Stimulated activated naive B cell treated with anti-CD40 and anti-IgM and Interleukin-4, amounts not matched to agents 10 μg/mL and 1 μg/mL and 100 μg/mL, for 72 hours (primary cell): ENCODE results near the gene HEXD.

Source experiments
- ATAC-seq, 2 donors: fragments of 150-1000 bp; cut with Tn5 transposase; replicated peaks; 2 replicates each; pipeline ENCODE4 v1.10.0; 2021; ENCODE audit warnings: moderate library complexity in 1 of 2
- DNase-seq: peaks from one replicate; pipeline ENCODE4 v3.0.0; 2021
- H3K27ac Mint-ChIP-seq: one replicate; pipeline ENCODE4 v1.8.0; 2022; ENCODE audit warnings: mild to moderate bottlenecking, mixed read lengths
- H3K27me3 Mint-ChIP-seq, 2 donors: one replicate each; pipeline ENCODE4 v1.8.0; 2022; ENCODE audit warnings: mixed read lengths in 2 of 2
- H3K36me3 Mint-ChIP-seq, 2 donors: one replicate each; pipeline ENCODE4 v1.8.0; 2022; ENCODE audit warnings: mixed read lengths in 2 of 2, mild to moderate bottlenecking in 1 of 2
- H3K4me1 Mint-ChIP-seq, 2 donors: one replicate each; pipeline ENCODE4 v1.8.0; 2022; ENCODE audit warnings: mixed read lengths in 2 of 2, mild to moderate bottlenecking in 1 of 2
- H3K4me3 Mint-ChIP-seq, 2 donors: one replicate each; pipeline ENCODE4 v1.8.0; 2022; ENCODE audit warnings: mild to moderate bottlenecking in 2 of 2, mixed read lengths in 2 of 2, moderate library complexity in 1 of 2
- H3K9me3 Mint-ChIP-seq, 2 donors: one replicate each; pipeline ENCODE4 v1.8.0; 2022; ENCODE audit warnings: mixed read lengths in 2 of 2, mild to moderate bottlenecking in 1 of 2

HEXD gene

DNA sequence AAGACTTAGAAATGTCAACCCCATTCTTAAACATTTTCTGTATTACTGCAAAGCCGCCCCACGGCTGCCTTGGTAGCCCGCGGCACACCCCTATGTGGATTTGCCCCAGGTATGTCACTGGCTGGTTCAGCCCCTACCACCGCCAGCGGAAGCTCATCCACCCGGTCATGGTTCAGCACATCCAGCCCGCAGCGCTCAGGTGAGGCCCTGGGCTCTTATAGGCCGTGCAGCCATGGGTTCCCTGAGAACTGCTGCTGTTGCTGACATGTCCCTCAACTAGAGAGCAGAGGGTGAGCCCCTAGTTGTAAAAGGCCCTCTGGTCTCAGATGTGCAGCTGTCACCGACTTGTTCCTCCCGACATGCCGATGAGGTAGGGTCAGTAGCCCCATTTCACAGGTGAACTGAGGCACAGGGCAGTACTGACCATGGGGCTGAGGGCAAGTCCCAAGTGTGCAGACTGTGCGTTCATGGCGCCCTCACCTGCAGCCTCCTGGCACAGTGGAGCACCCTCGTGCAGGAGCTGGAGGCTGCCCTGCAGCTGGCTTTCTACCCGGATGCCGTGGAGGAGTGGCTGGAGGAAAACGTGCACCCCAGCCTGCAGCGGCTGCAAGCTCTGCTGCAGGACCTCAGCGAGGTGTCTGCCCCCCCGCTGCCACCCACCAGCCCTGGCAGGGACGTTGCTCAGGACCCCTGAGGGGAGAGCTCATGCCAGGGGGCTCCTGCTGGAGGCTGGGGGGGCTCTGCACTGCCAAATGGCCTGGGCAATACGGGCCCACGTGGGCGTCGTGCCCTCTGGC lies 23.7 kb downstream of the HEXD start:
- H3K27ac Mint-ChIP-seq, result peak overlapping the region; percentile 87
- H3K4me3 Mint-ChIP-seq, result peak overlapping the region; percentile 19 to 54
- H3K4me1 Mint-ChIP-seq, result peaks cover 32 to 69% of the 10 kb centered on the region in 2 donors

DNA sequence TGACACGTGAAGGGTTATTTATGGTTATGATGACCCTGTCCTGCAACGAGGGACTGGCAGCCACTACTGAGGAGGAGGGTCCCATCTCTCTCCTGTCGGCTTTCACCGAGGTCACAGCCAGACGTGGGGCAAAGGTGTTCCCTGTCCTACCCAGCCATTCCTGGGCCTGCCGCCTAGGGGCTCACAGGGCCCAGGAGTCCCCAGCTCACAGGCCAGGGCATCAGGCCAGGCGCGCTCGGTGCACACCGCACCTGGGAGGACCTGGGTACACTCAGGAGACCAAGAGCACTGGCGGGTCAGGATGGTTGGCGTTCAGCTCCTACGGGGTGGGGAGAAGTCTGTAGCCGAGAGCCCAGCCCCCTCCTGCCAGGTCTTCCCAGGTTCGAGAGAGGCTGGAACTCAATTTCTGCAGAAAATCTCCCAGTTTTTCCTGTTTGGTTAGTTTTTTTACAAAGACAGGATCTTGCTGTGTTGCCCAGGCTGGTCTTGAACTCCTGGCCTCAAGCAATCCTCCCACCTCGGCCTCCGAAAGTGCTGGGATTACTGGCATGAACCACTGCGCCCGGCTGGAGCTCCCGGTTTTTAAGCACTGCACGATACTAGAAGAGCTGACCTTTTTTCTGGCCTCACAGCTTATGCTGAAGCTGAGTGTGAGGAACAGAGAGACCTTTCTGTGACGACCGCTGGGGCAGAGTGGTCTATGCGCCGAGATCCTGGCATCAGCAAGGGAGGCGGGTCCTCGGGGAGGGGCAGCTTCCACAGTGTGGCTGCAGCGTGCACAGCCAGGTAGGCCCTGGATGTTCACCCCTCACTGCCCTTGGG lies 24.7 kb downstream of the HEXD start:
- Mint-ChIP-seq H3K4me3 (peak overlapping the region in 1 of 2 donors; percentile 17), H3K27ac (peak overlapping the region; percentile 82), H3K9me3 (no peaks in the 10 kb centered on the region), H3K27me3 (no peaks in the 10 kb centered on the region), H3K36me3 (peaks cover 29 to 40% of the 10 kb centered on the region in 2 donors), H3K4me1 (peaks cover 36 to 79% of the 10 kb centered on the region in 2 donors)
- no peak for ATAC-seq
- no peak for DNase-seq

More for the DNA sequence above, 23.7 kb downstream of the HEXD start:
- no peaks in the 10 kb centered on the region for H3K27me3 Mint-ChIP-seq
- DNase-seq (no peak), ATAC-seq (peak; percentile 9 to 15)
- peaks cover 34 to 39% of the 10 kb centered on the region in 2 donors for H3K36me3 Mint-ChIP-seq
- H3K9me3 Mint-ChIP-seq, result no peaks in the 10 kb centered on the region

GRCh38 chr17:82443465-82444283 lies 25.5 kb downstream of the HEXD start:
- peak overlapping the region in 1 of 2 donors; percentile 17 for H3K4me3 Mint-ChIP-seq
- peak overlapping the region; percentile 65 for H3K27ac Mint-ChIP-seq

DNA sequence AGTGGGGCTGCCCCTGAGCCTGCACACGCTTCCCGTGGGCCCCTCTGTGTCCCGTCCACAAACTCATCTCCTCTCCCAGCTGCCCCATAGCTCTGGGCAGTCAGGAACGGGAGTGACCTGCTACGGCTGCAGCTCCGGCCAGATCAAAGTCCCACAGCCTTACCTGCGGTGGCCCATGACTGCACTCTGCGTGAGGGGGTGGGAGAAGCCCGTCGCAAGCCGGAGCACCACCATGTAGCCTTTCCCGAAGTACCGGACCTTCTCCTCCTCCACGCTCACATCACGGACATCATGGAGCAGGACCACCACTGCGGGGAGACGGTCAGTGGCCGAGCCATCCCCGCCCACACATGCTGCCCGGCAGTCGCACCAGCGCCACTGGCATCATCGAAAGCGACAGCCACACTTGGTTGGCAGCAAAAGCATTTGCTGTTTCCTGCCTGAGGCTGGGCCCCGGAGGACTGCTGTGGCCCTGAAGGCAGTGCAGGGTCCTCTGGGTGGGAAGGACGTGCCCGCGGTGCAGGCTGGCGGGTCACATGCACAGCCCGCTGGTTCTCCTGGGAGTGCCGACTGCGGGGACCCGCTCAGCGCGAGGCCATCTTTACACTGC lies 26.2 kb downstream of the HEXD start:
- Mint-ChIP-seq H3K4me1 (peaks cover 37 to 71% of the 10 kb centered on the region in 2 donors), H3K9me3 (no peaks in the 10 kb centered on the region), H3K27ac (peak overlapping the region; percentile 47), H3K27me3 (no peaks in the 10 kb centered on the region), H3K36me3 (peaks cover 28 to 38% of the 10 kb centered on the region in 2 donors), H3K4me3 (no peak overlapping the region)
- DNase-seq, result no peak
- no peak for ATAC-seq

More at GRCh38 chr17:82443465-82444283, 25.5 kb downstream of the HEXD start:
- DNase-seq (no peak), ATAC-seq (no peak)
- Mint-ChIP-seq H3K4me1 (peaks cover 38 to 73% of the 10 kb centered on the region in 2 donors), H3K36me3 (peaks cover 28 to 38% of the 10 kb centered on the region in 2 donors), H3K9me3 (no peaks in the 10 kb centered on the region), H3K27me3 (no peaks in the 10 kb centered on the region)

DNA sequence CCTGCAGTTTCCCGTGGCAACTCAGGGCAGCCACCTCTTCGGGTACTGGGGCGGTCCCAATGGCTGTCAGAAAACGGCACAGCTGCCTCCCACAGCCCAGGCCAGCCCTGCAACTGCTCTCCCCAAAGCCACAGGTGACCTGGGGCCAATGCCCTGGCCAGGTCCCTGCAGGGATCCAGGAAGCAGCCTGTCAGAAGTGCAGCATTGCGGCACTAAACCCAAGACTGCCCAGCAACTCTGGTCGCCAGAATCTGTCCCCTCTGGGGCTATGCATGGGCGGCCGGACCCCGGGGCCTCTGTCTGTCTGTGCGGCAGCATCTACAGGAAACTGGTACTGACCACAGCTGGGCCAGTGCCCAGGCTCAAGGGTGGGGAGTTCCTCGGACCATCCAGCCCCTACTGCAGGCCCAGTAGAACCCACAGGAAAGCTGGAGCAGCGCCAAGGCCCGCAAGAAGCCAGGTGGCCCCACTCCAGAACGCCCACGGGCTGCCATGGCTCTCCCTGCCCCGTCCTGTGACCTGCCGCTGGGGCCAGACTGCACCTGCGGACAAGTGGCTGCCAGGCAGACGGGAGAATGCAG lies 26.9 kb downstream of the HEXD start:
- peaks cover 28 to 41% of the 10 kb centered on the region in 2 donors for H3K36me3 Mint-ChIP-seq
- no peak for DNase-seq
- no peaks in the 10 kb centered on the region for H3K9me3 Mint-ChIP-seq
- H3K27ac Mint-ChIP-seq, result peak overlapping the region; percentile 14
- no peak overlapping the region for H3K4me3 Mint-ChIP-seq
- no peaks in the 10 kb centered on the region for H3K27me3 Mint-ChIP-seq
- no peak for ATAC-seq
- H3K4me1 Mint-ChIP-seq, result peaks cover 40 to 65% of the 10 kb centered on the region in 2 donors

- peaks cover 27 to 38% of the 10 kb centered on the region in 2 donors for H3K36me3 Mint-ChIP-seq
- no peak for ATAC-seq
- H3K27ac Mint-ChIP-seq, result peak overlapping the region; percentile 69
- no peaks in the 10 kb centered on the region for H3K9me3 Mint-ChIP-seq
- peak overlapping the region in 1 of 2 donors; percentile 41 for H3K4me3 Mint-ChIP-seq
- no peaks in the 10 kb centered on the region for H3K27me3 Mint-ChIP-seq
- no peak for DNase-seq
- peaks cover 36 to 60% of the 10 kb centered on the region in 2 donors for H3K4me1 Mint-ChIP-seq
These were observed 27.4 kb downstream of the HEXD start for GRCh38 chr17:82445542-82445941.

DNA sequence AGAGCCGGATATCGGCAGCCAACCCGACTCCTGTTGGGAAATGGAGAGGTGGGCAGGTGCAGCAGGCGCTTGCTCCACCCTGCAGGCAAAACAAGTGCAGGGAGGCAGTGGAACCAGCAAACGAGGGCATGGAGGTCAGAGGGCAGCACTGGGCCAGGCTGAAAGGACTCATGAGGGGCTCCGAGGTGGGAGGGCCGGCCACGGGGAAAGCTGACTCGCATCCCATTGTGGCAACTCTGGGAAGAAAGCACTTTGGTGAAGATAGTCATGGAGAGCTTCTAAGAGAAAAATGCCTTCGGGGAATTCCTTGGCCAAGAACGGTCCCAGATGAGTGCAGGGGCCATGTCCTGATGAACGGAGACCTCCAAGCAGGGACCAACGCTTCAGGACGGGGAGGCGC lies 28.0 kb downstream of the HEXD start:
- no peaks in the 10 kb centered on the region for H3K27me3 Mint-ChIP-seq
- H3K27ac Mint-ChIP-seq, result peak overlapping the region; percentile 69
- H3K36me3 Mint-ChIP-seq, result peaks cover 23 to 34% of the 10 kb centered on the region in 2 donors
- peaks cover 32 to 56% of the 10 kb centered on the region in 2 donors for H3K4me1 Mint-ChIP-seq
- no peak for ATAC-seq
- H3K9me3 Mint-ChIP-seq, result no peaks in the 10 kb centered on the region
- no peak for DNase-seq
- peak overlapping the region in 1 of 2 donors; percentile 41 for H3K4me3 Mint-ChIP-seq

DNA sequence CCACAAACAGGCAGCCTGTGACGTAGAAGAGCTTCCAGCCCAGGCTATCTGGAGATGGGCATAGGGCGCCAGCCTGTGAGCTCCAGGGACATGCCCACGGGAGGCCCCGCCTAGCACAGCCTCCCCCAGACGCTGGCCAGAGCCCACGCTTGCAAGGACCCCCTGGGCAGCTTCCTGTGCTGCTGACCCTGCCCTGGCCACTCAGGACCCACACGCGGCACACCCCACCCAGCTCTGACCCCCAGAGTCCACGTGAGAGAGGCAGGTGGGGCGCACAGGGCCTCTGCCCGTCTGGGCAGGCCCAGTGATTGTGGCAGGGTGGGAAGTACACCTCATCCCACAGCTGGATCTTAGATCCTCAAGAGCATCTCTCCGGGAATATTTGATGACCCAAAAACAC lies 28.5 kb downstream of the HEXD start:
- no peaks in the 10 kb centered on the region for H3K9me3 Mint-ChIP-seq
- H3K36me3 Mint-ChIP-seq, result peaks cover 23 to 34% of the 10 kb centered on the region in 2 donors
- no peak for DNase-seq
- H3K4me1 Mint-ChIP-seq, result peaks cover 32 to 55% of the 10 kb centered on the region in 2 donors
- ATAC-seq, result no peak
- peak overlapping the region; percentile 92 for H3K27ac Mint-ChIP-seq
- peak overlapping the region; percentile 29 to 62 for H3K4me3 Mint-ChIP-seq
- no peaks in the 10 kb centered on the region for H3K27me3 Mint-ChIP-seq

DNA sequence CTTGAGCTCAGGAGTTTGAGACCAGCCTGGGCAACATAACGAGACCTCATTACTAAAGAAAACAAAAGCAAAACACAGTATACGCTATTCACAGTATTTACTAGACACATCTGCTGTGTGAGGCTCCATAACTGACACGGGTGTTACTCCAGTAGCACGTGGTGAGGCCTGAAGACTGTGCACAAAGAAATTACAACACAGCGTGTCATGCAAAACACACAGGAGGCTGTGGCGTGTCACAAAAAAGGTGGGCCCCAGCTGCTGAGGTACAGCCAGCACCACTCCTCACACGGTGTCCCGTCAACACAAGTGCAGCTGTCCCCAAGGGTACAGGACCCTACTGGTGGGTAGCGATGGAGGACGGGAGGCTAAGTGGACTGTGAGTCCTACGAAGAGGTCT lies 29.7 kb downstream of the HEXD start:
- DNase-seq (no peak), ATAC-seq (no peak)
- no peaks in the 10 kb centered on the region for H3K27me3 Mint-ChIP-seq
- H3K9me3 Mint-ChIP-seq, result no peaks in the 10 kb centered on the region
- peak overlapping the region; percentile 88 for H3K27ac Mint-ChIP-seq
- peaks cover 26 to 43% of the 10 kb centered on the region in 2 donors for H3K4me1 Mint-ChIP-seq
- peaks cover 18 to 29% of the 10 kb centered on the region in 2 donors for H3K36me3 Mint-ChIP-seq
- H3K4me3 Mint-ChIP-seq, result peak overlapping the region; percentile 63 to 67

DNA sequence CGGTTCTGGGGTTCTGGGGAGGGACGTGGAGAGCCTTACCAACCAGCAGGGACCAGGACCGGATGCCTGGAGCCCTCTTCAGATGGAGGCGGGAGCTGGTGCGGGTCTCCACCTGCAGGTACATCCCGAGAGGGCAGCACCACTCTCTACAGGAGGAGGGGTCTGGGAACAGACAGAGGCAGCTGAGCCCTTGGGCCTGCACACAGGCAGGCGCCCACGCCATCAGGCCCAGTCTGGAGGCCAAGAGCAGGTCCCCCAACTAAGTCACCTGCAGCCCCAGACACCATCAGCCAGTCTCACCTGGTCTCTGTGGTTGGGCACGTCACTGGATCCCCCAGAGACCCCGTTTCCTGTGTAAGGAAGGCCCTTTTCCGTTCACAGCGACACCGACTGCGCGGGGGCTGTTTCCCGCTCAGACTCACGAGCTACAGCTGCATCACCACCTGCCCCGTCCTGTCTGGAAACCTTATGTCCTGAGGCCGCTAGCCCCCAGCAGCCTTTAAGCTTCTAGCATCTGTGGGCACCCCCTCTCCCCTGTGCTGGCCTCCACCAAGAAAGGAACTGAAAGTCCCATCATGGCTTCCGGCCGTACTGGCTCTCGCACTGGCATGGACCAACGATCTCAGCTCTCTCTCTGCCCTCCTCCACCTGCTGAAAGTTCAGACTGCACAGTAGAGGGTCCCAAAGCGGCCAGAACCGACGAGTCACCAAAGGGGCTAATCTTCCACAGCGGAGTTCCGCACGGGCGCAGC lies 31.2 kb downstream of the HEXD start:
- H3K27ac Mint-ChIP-seq, result peak overlapping the region; percentile 100
- H3K27me3 Mint-ChIP-seq, result no peaks in the 10 kb centered on the region
- DNase-seq (peak; percentile 92), ATAC-seq (peak; percentile 81 to 84)
- peaks cover 23 to 37% of the 10 kb centered on the region in 2 donors for H3K4me1 Mint-ChIP-seq
- H3K9me3 Mint-ChIP-seq, result no peaks in the 10 kb centered on the region
- peaks cover 15 to 22% of the 10 kb centered on the region in 2 donors for H3K36me3 Mint-ChIP-seq
- peak overlapping the region; percentile 92 to 97 for H3K4me3 Mint-ChIP-seq

- Mint-ChIP-seq H3K4me3 (peak overlapping the region; percentile 92 to 97), H3K27me3 (no peaks in the 10 kb centered on the region), H3K9me3 (no peaks in the 10 kb centered on the region), H3K36me3 (peaks cover 15 to 21% of the 10 kb centered on the region in 2 donors), H3K4me1 (peaks cover 22 to 37% of the 10 kb centered on the region in 2 donors), H3K27ac (peak overlapping the region; percentile 100)
- ATAC-seq, result peak in 1 of 2 donors; percentile 58
- no peak for DNase-seq
These were observed 31.8 kb downstream of the HEXD start for GRCh38 chr17:82449883-82450356.

GRCh38 chr17:82450357-82451106 lies 32.4 kb downstream of the HEXD start, which contains the start of gene CYBC1:
CYBC1 (minus strand) TSS chr17:82450752; CDS start chr17:82449254, 1,498 bp downstream.
- peak; percentile 86 for DNase-seq
- ATAC-seq, result peak; percentile 55 to 62
- Mint-ChIP-seq H3K27me3 (no peaks in the 10 kb centered on the region), H3K27ac (peak within 1 kb of the TSS; percentile 100), H3K4me3 (peak within 1 kb of the TSS; percentile 92 to 97), H3K4me1 (peaks cover 22 to 35% of the 10 kb centered on the region in 2 donors), H3K9me3 (no peaks in the 10 kb centered on the region), H3K36me3 (peaks cover 14 to 21% of the 10 kb centered on the region in 2 donors)
